Measurements from ENCODE around the gene ZNF282.
"Not testable (repeated sequence)": the region's sequence is repeated elsewhere in the genome, so short reads cannot be mapped to it uniquely, and the experiment has no call there.

Gene ZNF282

DNA sequence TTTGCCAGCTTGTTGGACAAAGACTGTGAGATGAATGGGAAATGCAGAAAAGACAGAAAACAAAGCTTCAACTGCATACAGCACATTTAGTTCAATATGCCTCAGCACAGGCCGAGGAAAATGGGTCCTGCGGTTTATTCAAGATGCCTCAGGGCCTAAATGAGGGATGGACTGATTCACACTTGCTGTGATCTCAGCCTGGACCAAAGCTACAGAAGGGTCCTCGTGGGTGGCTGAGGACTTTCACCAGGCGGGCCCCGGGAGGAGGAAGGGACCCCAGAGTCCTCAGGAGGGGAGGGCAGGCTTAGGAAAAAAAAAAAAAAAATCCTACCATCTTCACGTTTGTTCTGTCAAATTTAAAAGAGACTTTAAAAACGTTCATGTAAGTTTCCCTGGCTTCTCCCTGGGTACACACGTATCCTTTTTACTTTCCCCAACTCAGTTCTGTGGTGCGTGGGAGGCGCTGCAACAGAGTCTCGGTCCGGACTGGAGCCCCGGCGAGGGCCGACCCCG, 66.0 kb downstream of the ZNF282 start:
- DNase-seq, result no peak

GRCh38 chr7:149261829-149262617, 66.7 kb downstream of the ZNF282 start, which contains the start of gene ZNF783:
ZNF783 (plus strand) TSS chr7:149262196; CDS start chr7:149262334, 138 bp downstream.
- peak; percentile 87 for DNase-seq

DNA sequence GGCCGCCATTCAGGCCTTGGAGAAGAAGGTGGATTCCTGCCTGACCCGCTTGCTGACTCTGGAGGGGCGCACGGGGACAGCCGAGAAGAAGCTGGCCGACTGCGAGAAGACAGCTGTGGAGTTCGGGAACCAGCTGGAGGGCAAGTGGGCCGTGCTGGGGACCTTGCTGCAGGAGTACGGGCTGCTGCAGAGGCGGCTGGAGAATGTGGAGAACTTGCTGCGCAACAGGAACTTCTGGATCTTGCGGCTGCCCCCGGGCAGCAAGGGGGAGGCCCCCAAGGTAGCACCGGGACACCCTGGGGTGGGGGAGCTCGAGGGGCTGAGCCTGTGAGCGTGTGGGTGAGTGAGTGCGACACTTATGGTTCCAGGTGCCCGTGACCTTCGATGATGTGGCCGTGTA, 71.1 kb downstream of the ZNF282 start:
- no peak for DNase-seq

GRCh38 chr7:149267733-149268132, 72.4 kb downstream of the ZNF282 start:
- DNase-seq, result no peak

DNA sequence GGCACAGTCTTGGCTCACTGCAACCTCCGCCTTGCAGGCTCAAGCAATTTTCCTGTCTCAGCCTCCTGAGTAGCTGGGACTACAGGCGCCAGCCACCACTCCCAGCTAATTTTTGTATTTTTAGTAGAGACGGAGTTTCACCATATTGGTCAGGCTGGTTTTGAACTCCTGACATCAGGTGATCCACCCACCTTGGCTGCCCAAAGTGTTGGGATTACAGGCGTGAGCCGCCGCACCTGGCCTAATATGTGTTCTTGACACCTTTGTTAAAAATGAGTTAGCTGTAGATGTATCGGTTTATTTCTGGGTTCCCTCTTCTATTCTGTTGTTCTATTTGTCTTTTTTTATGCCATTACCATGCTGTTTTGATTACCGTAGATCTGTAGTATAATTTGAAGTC, 79.1 kb downstream of the ZNF282 start:
- DNase-seq, result not testable (repeated sequence)
